HG03378 (cell line): ENCODE data around the gene TTC6.
"Not testable (repeated sequence)": the region's sequence is repeated elsewhere in the genome, so short reads cannot be mapped to it uniquely, and the experiment has no call there.

Experiments used
- ATAC-seq: cut with Tn5 transposase; IDR thresholded peaks from one replicate; pipeline ENCODE4 v1.9.1; 2021; ENCODE audit warnings: mild to moderate bottlenecking, moderate library complexity; ENCODE audit not compliant: unreplicated experiment

Gene TTC6

GRCh38 chr14:37594971-37595808 lies at the start of gene TTC6, which contains the start of gene FOXA1:
TSS of gene TTC6 (plus strand) at chr14:37595629. CDS start at chr14:37622065, 26,436 bp downstream.
TSS of gene FOXA1 (minus strand) at chr14:37595249. CDS start at chr14:37594972, 277 bp downstream.
- ATAC-seq, result no peak

GRCh38 chr14:37546621-37547447 lies 48.6 kb upstream of the TTC6 start:
- no peak for ATAC-seq

- no peak for ATAC-seq
Observed at GRCh38 chr14:37550511-37550910, 44.9 kb upstream of the TTC6 start.

- no peak for ATAC-seq
Observed at GRCh38 chr14:37551119-37551518, 44.3 kb upstream of the TTC6 start.

GRCh38 chr14:37553935-37554550 lies 41.4 kb upstream of the TTC6 start:
- ATAC-seq, result no peak

- not testable (repeated sequence) for ATAC-seq
Observed at GRCh38 chr14:37555596-37555995, 39.8 kb upstream of the TTC6 start.

GRCh38 chr14:37558740-37559139 lies 36.7 kb upstream of the TTC6 start:
- ATAC-seq, result no peak

GRCh38 chr14:37559386-37559785 lies 36.0 kb upstream of the TTC6 start:
- ATAC-seq, result no peak

GRCh38 chr14:37563189-37563588 lies 32.2 kb upstream of the TTC6 start:
- ATAC-seq, result no peak

GRCh38 chr14:37565550-37565949 lies 29.9 kb upstream of the TTC6 start:
- ATAC-seq, result no peak

GRCh38 chr14:37566811-37567371 lies 28.5 kb upstream of the TTC6 start:
- no peak for ATAC-seq

- no peak for ATAC-seq
Observed at GRCh38 chr14:37569729-37570128, 25.7 kb upstream of the TTC6 start.

- no peak for ATAC-seq
Observed at GRCh38 chr14:37571391-37571790, 24.0 kb upstream of the TTC6 start.

- ATAC-seq, result no peak
Observed at GRCh38 chr14:37573356-37573755, 22.1 kb upstream of the TTC6 start.

GRCh38 chr14:37579274-37579673 lies 16.2 kb upstream of the TTC6 start:
- ATAC-seq, result no peak

- no peak for ATAC-seq
Observed at GRCh38 chr14:37580146-37580545, 15.3 kb upstream of the TTC6 start.

GRCh38 chr14:37583358-37584210 lies 11.8 kb upstream of the TTC6 start:
- ATAC-seq, result no peak

GRCh38 chr14:37584211-37585100 lies 11.0 kb upstream of the TTC6 start:
- no peak for ATAC-seq

GRCh38 chr14:37585101-37585511 lies 10.3 kb upstream of the TTC6 start:
- no peak for ATAC-seq
